GM12878 (cell line): ENCODE results near the gene SLAMF1. TPM values are rescaled to one million over a fixed set of nuclear protein-coding genes. Genes with fewer than 3 reads are reported as not detected.

Source experiments
- CEBPB ChIP-seq, 2 experiments: fragments of 150-350 bp in 1 of 2; IDR thresholded peaks; 2 replicates each; pipeline ENCODE4 v1.6.1; 2012 to 2014; ENCODE audit warnings: low read depth in 2 of 2, low read length in 2 of 2, borderline replicate concordance in 1 of 2, inconsistent platforms in 1 of 2
- CTCF ChIP-seq, 3 experiments: IDR thresholded peaks in 2 of 3; conservative IDR thresholded peaks in 1 of 3; 2 replicates each; pipeline ENCODE4 v1.5.1; 2011; ENCODE audit warnings: low read depth in 3 of 3, low read length in 3 of 3, mild to moderate bottlenecking in 3 of 3, control low read depth in 2 of 3, moderate library complexity in 2 of 3, inconsistent platforms in 1 of 3, mixed read lengths in 1 of 3; ENCODE audit not compliant: control insufficient read depth in 2 of 3, insufficient read depth in 1 of 3; ENCODE audit errors: extremely low read depth in 1 of 3
- EED ChIP-seq: sonication (generic); IDR thresholded peaks from 2 replicates; pipeline ENCODE4 v1.6.1; 2016; ENCODE audit warnings: antibody characterized with exemption, low read depth
- FOXK2 ChIP-seq: fragments of 450-650 bp; IDR thresholded peaks from 2 replicates; pipeline ENCODE4 v1.6.1; 2017; ENCODE audit warnings: mild to moderate bottlenecking, moderate library complexity
- HCFC1 ChIP-seq: fragments of 150-350 bp; IDR thresholded peaks from 2 replicates; pipeline ENCODE4 v1.6.1; 2014; ENCODE audit warnings: low read length
- SMAD1 ChIP-seq: fragments of 450-650 bp; IDR thresholded peaks from 2 replicates; pipeline ENCODE4 v1.6.1; 2018; ENCODE audit warnings: mild to moderate bottlenecking, low read depth; ENCODE audit not compliant: partially characterized antibody
- SREBF2 ChIP-seq: IDR thresholded peaks from 2 replicates; pipeline ENCODE4 v1.6.1; 2012; ENCODE audit warnings: mild to moderate bottlenecking, low read length
- SUPT20H ChIP-seq: IDR thresholded peaks from 2 replicates; pipeline ENCODE4 v1.6.1; 2011; ENCODE audit warnings: low read depth, mild to moderate bottlenecking, low read length, moderate library complexity, borderline replicate concordance; ENCODE audit not compliant: control insufficient read depth
- ZNF274 ChIP-seq: IDR thresholded peaks from one replicate; pipeline ENCODE4 v1.8.0; 2011; ENCODE audit not compliant: insufficient read length, insufficient read depth
- ZNF622 ChIP-seq: fragments of 450-650 bp; IDR thresholded peaks from 2 replicates; pipeline ENCODE4 v1.6.1; 2017; ENCODE audit warnings: mild to moderate bottlenecking, inconsistent platforms
- polyA plus RNA-seq, 11 experiments: library from polyadenylated mRNA; depleted of rRNA in 4 of 11; unstranded in 6 of 11; stranded (reverse) in 5 of 11; fragments of >200 nt; fragmentation: Nextera tagmentation in 4 of 11; fragmentation: Illumina TruSeq in 1 of 11; extraction: Ambion mirVana in 4 of 11; extraction: Trizol in 1 of 11; gene quantifications; 1 replicate in 1 of 11; 2 replicates in 10 of 11; pipeline versions ENCODE4 v1.2.1 to v1.2.3, GENCODE V29; 2011 to 2016; ENCODE audit warnings: inconsistent platforms in 2 of 11, missing spikeins in 2 of 11, low read depth in 1 of 11
- total RNA-seq, 4 experiments: library from RNA; depleted of rRNA in 3 of 4; stranded (reverse); fragments of >200 nt in 3 of 4; fragmentation: Illumina TruSeq in 1 of 4; extraction: Trizol in 1 of 4; gene quantifications; 2 replicates each; pipeline versions ENCODE4 v1.2.1 to v1.2.3, GENCODE V29; 2013 to 2021
- TF ChIP-seq, protein P1 (sequence below): IDR thresholded peaks from 2 replicates; pipeline ENCODE4 v1.6.1; 2011; ENCODE audit warnings: borderline replicate concordance, low read depth, mild to moderate bottlenecking, moderate library complexity, low read length; ENCODE audit not compliant: insufficient read depth, poor library complexity, severe bottlenecking
- TF ChIP-seq, protein P2 (sequence below): IDR thresholded peaks from 2 replicates; pipeline ENCODE4 v1.6.1; 2012; ENCODE audit warnings: low read length, inconsistent platforms
- TF ChIP-seq, protein P3 (sequence below): fragments of 450-650 bp; conservative IDR thresholded peaks from 2 replicates; pipeline ENCODE4 v1.6.1; 2017; ENCODE audit warnings: mild to moderate bottlenecking, moderate library complexity
- TF ChIP-seq, protein P4 (sequence below): fragments of 450-650 bp; IDR thresholded peaks from 2 replicates; pipeline ENCODE4 v1.6.1; 2016; ENCODE audit warnings: mild to moderate bottlenecking, moderate library complexity, borderline replicate concordance
- TF ChIP-seq, protein P5 (sequence below): IDR thresholded peaks from 2 replicates; pipeline ENCODE4 v1.6.1; 2012; ENCODE audit warnings: low read depth, low read length, improper control_type of control experiment

The SLAMF1 gene
- total and polyA plus RNA-seq, 10 of the 15 experiments (the other 5 are each of a cell fraction or from before 2014, with no cell fraction given) = 87.3 to 260 (median 131) TPM

DNA sequence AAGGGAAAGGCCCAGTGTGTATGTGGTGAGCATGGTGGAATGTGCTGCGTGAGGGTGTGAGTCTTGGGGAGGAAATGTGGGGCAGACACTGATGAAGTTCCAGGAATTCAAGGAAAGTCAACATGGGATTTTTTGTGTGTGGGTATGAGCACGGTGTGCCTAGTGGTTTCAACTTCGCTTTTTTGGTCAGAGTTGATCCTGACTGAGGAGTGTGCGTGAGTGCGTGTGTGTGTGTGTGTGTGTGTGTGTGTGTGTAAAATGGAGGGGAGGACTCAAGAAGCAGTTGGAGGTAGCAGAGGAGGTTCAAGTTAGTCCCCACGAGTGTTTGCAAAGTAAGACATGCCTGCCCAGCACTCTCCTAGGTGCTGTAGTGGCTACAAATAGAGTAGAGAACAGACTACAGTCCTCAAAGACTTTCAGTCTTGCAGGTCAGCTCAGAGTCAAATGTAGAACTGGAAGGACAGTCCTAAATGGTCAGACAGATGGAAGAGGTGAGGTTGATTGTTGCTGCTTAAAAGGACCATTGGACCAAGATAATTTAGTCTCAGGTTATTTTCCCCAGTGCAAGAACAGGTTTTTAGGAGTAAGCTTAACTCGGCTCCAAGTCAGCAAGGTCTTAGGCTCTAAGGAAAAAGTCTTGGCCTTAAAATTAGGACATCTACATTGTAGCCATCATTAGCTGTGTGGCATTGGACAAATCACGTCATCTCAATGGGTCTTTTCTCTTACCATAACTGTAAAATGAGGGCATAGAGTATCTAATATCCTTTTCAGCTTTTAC, 25.0 kb downstream of the SLAMF1 start (continued):
- TF ChIP-seq, protein P1, sequence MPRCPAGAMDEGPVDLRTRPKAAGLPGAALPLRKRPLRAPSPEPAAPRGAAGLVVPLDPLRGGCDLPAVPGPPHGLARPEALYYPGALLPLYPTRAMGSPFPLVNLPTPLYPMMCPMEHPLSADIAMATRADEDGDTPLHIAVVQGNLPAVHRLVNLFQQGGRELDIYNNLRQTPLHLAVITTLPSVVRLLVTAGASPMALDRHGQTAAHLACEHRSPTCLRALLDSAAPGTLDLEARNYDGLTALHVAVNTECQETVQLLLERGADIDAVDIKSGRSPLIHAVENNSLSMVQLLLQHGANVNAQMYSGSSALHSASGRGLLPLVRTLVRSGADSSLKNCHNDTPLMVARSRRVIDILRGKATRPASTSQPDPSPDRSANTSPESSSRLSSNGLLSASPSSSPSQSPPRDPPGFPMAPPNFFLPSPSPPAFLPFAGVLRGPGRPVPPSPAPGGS = no peak
- no peak for TF ChIP-seq ZNF274
- TF ChIP-seq HCFC1 = no peak
- TF ChIP-seq SREBF2 = no peak
- TF ChIP-seq, protein P2, sequence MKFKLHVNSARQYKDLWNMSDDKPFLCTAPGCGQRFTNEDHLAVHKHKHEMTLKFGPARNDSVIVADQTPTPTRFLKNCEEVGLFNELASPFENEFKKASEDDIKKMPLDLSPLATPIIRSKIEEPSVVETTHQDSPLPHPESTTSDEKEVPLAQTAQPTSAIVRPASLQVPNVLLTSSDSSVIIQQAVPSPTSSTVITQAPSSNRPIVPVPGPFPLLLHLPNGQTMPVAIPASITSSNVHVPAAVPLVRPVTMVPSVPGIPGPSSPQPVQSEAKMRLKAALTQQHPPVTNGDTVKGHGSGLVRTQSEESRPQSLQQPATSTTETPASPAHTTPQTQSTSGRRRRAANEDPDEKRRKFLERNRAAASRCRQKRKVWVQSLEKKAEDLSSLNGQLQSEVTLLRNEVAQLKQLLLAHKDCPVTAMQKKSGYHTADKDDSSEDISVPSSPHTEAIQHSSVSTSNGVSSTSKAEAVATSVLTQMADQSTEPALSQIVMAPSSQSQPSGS = 0 out of 2 replicates have a peak, but pooled peaks have one; percentile 8
- TF ChIP-seq SMAD1 = peak; percentile 30
- TF ChIP-seq EED = peak; percentile 55; the same call in 1 of the 2 replicates
- no peak for TF ChIP-seq ZNF622
- TF ChIP-seq SUPT20H = no peak
- no peak for TF ChIP-seq CEBPB (IDR thresholded peaks at IDR 0.05; ENCODE audit: borderline replicate concordance in 1 of 2, low read depth in 2 of 2, low read length in 2 of 2)
- TF ChIP-seq, protein P3, sequence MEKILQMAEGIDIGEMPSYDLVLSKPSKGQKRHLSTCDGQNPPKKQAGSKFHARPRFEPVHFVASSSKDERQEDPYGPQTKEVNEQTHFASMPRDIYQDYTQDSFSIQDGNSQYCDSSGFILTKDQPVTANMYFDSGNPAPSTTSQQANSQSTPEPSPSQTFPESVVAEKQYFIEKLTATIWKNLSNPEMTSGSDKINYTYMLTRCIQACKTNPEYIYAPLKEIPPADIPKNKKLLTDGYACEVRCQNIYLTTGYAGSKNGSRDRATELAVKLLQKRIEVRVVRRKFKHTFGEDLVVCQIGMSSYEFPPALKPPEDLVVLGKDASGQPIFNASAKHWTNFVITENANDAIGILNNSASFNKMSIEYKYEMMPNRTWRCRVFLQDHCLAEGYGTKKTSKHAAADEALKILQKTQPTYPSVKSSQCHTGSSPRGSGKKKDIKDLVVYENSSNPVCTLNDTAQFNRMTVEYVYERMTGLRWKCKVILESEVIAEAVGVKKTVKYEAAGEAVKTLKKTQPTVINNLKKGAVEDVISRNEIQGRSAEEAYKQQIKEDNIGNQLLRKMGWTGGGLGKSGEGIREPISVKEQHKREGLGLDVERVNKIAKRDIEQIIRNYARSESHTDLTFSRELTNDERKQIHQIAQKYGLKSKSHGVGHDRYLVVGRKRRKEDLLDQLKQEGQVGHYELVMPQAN = no peak
- TF ChIP-seq FOXK2 = no peak
- TF ChIP-seq, protein P4, sequence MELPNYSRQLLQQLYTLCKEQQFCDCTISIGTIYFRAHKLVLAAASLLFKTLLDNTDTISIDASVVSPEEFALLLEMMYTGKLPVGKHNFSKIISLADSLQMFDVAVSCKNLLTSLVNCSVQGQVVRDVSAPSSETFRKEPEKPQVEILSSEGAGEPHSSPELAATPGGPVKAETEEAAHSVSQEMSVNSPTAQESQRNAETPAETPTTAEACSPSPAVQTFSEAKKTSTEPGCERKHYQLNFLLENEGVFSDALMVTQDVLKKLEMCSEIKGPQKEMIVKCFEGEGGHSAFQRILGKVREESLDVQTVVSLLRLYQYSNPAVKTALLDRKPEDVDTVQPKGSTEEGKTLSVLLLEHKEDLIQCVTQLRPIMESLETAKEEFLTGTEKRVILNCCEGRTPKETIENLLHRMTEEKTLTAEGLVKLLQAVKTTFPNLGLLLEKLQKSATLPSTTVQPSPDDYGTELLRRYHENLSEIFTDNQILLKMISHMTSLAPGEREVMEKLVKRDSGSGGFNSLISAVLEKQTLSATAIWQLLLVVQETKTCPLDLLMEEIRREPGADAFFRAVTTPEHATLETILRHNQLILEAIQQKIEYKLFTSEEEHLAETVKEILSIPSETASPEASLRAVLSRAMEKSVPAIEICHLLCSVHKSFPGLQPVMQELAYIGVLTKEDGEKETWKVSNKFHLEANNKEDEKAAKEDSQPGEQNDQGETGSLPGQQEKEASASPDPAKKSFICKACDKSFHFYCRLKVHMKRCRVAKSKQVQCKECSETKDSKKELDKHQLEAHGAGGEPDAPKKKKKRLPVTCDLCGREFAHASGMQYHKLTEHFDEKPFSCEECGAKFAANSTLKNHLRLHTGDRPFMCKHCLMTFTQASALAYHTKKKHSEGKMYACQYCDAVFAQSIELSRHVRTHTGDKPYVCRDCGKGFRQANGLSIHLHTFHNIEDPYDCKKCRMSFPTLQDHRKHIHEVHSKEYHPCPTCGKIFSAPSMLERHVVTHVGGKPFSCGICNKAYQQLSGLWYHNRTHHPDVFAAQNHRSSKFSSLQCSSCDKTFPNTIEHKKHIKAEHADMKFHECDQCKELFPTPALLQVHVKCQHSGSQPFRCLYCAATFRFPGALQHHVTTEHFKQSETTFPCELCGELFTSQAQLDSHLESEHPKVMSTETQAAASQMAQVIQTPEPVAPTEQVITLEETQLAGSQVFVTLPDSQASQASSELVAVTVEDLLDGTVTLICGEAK = no peak
- TF ChIP-seq CTCF (IDR thresholded peaks at IDR 0.05 in 2 of 3, conservative IDR thresholded peaks at IDR 0.05 in 1 of 3; ENCODE audit: control insufficient read depth in 2 of 3, extremely low read depth in 1 of 3, insufficient read depth in 1 of 3, low read depth in 3 of 3, low read length in 3 of 3) = no peak
- TF ChIP-seq, protein P5, sequence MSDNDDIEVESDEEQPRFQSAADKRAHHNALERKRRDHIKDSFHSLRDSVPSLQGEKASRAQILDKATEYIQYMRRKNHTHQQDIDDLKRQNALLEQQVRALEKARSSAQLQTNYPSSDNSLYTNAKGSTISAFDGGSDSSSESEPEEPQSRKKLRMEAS = no peak
